ENCODE results near the gene EMCN. TPM values are rescaled to one million over a fixed set of nuclear protein-coding genes. Genes with fewer than 3 reads are reported as not detected.
"Not testable (repeated sequence)": the region's sequence is repeated elsewhere in the genome, so short reads cannot be mapped to it uniquely, and the experiment has no call there.

Gene EMCN
- total RNA-seq, 1 experiment from 2014 or later, result not detected

DNA sequence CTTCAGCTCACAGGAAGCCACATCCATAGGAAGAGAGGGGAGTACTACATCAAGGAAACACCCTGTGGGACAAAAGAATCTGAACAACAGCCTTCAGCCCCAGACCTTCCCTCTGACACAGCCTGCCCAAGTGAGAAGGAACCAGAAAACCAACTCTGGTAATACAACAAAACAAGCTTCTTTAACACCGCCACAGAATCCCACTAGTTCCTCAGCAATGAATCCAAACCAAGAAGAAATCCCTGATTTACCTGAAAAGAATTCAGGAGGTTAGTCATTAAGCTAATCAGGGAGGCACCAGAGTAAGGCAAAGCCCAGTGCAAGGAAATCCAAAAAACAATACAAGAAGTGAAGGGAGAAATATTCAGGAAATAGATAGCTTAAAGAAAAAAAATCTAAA lies 137.4 kb downstream of the EMCN start:
- H3K4me3 ChIP-seq (ENCODE audit: insufficient read depth, low read depth, low read length); DNase-seq; H3K36me3 ChIP-seq (replicated peaks; ENCODE audit: control insufficient read depth, insufficient read depth, low read length); H3K27me3 ChIP-seq (ENCODE audit: control insufficient read depth, insufficient read depth, low read length): not testable (repeated sequence)

DNA sequence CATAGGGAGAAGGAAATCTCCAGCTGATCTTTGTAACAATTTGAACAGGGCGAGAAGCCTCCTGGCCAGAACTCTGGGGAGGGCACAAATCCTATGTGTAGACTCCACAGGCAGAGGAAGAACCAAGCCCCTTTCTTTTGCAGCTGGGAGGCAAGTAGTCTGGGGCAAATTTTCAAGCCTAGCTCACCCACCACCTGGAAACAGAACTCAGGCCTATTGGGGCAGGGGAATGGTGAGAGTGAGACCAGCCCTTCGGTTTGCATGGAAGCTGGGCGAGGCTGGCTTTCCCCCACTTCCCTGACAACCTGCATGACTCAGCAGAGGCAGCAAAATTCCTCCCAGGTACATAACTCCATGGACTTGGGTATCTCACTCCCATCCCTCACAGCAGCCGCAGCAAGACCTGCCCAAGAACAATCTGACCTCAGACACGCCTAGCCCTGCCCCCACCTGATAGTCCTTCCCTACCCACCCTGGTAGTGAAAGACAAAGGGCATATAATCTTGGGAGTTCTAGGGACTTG lies 138.2 kb downstream of the EMCN start:
- H3K4me3 ChIP-seq (ENCODE audit: insufficient read depth, low read depth, low read length), result no peak overlapping the region
- H3K27me3 ChIP-seq (ENCODE audit: control insufficient read depth, insufficient read depth, low read length), result no peaks in the 10 kb centered on the region
- no peak for DNase-seq
- no peaks in the 10 kb centered on the region for H3K36me3 ChIP-seq (replicated peaks; ENCODE audit: control insufficient read depth, insufficient read depth, low read length)

DNA sequence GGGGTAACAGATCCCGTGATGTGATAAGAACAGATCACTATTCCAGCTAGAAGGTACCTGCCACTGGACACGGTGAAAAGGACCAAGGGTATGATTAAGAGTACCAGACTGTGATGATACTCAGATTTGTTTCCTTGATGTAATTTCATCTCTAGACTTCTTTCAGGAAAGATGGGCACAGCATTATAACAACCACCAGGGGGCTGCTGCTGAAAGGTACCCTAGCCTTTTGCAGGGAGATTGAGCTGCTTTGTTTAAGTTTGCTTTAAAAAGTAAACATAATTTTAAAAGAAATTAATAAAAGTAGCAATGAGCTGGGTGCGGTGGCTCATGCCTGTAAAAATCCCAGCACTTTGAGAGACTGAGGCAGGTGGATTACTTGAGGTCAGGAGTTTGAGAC lies 145.4 kb downstream of the EMCN start:
- Histone ChIP-seq H3K36me3 (replicated peaks; ENCODE audit: control insufficient read depth, insufficient read depth, low read length) (no peaks in the 10 kb centered on the region), H3K27me3 (ENCODE audit: control insufficient read depth, insufficient read depth, low read length) (no peaks in the 10 kb centered on the region), H3K4me3 (ENCODE audit: insufficient read depth, low read depth, low read length) (no peak overlapping the region)
- peak; percentile 1 for DNase-seq

DNA sequence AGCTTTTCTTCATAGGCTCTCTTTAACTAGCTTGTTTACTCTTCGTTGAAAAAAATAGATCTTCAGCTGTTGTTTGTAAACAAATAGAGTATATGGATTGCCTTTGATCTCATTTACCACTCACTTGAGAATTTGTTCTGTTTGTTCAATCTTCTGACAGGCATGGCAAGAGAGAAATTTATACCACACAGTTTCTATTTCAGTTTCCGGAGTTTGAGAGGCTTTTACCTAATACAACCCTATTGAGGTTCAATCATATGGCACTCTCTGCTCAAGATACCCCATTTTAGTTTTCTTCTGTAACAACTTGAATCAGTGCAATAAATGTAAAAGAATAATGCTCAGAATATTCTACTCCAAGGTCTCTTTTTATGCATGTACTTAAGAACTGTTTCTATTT lies 148.0 kb downstream of the EMCN start:
- no peaks in the 10 kb centered on the region for H3K27me3 ChIP-seq (ENCODE audit: control insufficient read depth, insufficient read depth, low read length)
- H3K4me3 ChIP-seq (ENCODE audit: insufficient read depth, low read depth, low read length), result no peak overlapping the region

DNA sequence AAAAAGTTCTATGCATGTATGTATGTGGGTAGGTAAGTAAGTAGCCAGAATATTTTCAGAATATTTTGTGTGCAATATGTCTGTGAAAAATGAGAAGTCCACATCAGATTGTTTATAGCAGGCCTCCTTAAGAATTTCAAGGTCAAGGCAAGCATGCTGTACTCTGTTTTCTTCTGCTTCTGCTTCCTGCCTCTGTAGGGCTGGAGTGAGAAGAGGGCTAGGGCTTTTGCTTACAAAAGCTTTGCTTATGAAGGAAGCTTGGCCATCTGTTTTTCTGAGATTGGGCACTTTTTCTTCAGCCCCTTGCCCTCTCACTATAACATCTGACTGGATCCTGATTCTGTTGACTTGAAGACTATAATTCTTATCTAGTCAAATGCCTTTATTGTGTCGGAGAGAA lies 150.4 kb downstream of the EMCN start:
- H3K4me3 ChIP-seq (ENCODE audit: insufficient read depth, low read depth, low read length), result no peak overlapping the region
- H3K36me3 ChIP-seq (replicated peaks; ENCODE audit: control insufficient read depth, insufficient read depth, low read length), result no peaks in the 10 kb centered on the region
- H3K27me3 ChIP-seq (ENCODE audit: control insufficient read depth, insufficient read depth, low read length), result no peaks in the 10 kb centered on the region
- DNase-seq, result no peak

More for the DNA sequence above, 148.0 kb downstream of the EMCN start:
- no peak for DNase-seq
- H3K36me3 ChIP-seq (replicated peaks; ENCODE audit: control insufficient read depth, insufficient read depth, low read length), result no peaks in the 10 kb centered on the region

DNA sequence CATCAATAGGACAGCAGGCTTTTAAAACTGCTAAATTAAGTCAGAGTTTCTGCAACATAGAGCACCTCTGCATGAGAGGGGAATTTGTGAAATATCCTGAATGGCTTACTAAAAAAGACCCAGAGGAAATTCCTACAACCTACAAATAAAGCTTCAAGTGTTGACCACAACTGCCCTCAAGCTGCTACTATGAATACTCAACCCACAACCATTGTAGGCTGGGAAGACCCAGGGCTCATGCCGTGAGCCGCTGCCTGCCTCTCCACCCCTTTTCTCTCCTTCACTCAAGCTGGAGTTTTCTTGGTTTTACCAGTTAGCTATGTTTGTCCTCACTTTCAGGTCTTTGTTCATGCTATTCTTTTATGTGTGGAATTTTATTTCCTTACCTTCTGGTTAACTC lies 151.6 kb downstream of the EMCN start:
- DNase-seq, result peak; percentile 6
- no peak overlapping the region for H3K4me3 ChIP-seq (ENCODE audit: insufficient read depth, low read depth, low read length)
- no peaks in the 10 kb centered on the region for H3K27me3 ChIP-seq (ENCODE audit: control insufficient read depth, insufficient read depth, low read length)
- no peaks in the 10 kb centered on the region for H3K36me3 ChIP-seq (replicated peaks; ENCODE audit: control insufficient read depth, insufficient read depth, low read length)

DNA sequence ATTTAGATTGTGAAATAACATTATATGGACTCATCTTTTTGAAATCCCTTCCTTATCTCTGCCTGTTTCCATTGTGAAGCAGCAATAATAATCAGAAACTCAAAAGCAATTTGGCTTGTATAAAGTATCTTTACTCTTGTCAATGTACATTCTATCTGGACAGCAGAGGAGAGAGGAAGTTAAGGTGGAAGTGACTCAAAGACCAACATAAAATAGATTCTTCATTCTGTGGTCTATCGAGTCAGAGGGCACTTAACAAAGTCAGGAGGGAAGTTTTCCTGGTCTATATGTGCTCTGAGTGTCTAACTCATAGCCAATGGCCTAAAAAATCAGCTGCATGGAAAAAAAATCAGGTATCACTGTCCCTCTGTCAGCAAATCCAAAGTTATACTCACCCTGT lies 155.5 kb downstream of the EMCN start:
- Histone ChIP-seq H3K27me3 (ENCODE audit: control insufficient read depth, insufficient read depth, low read length) (no peaks in the 10 kb centered on the region), H3K4me3 (ENCODE audit: insufficient read depth, low read depth, low read length) (no peak overlapping the region), H3K36me3 (replicated peaks; ENCODE audit: control insufficient read depth, insufficient read depth, low read length) (no peaks in the 10 kb centered on the region)
- DNase-seq, result no peak

DNA sequence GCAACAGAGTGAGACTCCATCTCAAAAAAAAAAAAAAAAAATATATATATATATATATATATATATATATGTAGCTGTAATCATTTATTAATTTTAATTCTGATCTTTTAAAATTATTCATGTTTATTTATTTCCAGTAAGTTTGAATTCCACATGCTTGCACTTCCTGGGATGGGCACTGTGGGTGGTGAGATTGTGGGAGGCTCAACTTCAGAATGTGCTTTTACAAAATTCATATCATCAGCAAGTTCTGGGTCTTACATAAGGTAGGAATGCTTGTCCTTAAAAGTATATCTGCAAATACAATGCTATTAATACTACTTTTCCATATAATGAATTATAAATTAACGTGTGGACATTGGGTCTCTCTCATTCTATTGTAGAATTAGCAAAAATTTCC lies 156.5 kb downstream of the EMCN start:
- no peak overlapping the region for H3K4me3 ChIP-seq (ENCODE audit: insufficient read depth, low read depth, low read length)
- DNase-seq, result no peak
- H3K36me3 ChIP-seq (replicated peaks; ENCODE audit: control insufficient read depth, insufficient read depth, low read length), result no peaks in the 10 kb centered on the region
- no peaks in the 10 kb centered on the region for H3K27me3 ChIP-seq (ENCODE audit: control insufficient read depth, insufficient read depth, low read length)

DNA sequence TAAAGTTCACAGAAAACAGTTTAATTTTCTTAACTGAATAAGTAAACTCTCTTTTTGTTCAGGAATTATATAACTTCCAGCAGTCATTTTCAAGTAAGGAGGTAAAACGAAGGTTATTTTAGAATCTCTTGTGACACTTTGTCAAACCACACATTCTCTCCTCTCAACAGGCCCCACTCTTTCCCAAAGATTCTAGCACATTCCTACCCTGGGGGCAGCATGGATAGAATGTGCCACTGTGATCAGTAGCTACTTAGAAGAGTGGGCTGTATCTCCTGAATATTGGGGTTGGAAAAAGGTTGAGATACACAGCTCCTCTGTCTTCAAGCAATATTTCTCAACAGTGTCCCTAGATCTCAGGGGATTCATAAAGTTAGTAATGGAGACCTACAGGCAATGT lies 157.6 kb downstream of the EMCN start:
- no peaks in the 10 kb centered on the region for H3K36me3 ChIP-seq (replicated peaks; ENCODE audit: control insufficient read depth, insufficient read depth, low read length)
- no peak overlapping the region for H3K4me3 ChIP-seq (ENCODE audit: insufficient read depth, low read depth, low read length)
- no peaks in the 10 kb centered on the region for H3K27me3 ChIP-seq (ENCODE audit: control insufficient read depth, insufficient read depth, low read length)
- DNase-seq, result no peak

DNA sequence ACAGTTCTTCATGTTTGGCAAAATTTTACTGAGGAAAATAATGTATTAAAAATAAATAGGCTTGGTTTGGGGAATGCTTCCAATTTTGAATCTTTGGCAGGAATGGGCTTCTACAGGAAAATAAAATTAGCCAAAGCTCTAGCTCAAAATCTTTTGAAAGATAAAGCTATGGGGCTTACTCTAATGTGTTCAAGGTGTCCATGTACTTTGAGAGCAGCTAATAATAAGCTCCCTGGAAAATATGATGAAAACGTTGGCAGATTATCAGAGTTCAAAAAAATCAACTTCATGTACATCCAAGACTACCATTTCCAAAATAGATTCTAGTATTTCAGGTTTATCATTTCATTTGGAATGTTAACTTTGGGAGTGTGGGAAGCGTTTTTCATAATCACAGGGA lies 158.4 kb downstream of the EMCN start:
- DNase-seq, result no peak
- H3K36me3 ChIP-seq (replicated peaks; ENCODE audit: control insufficient read depth, insufficient read depth, low read length), result no peaks in the 10 kb centered on the region

DNA sequence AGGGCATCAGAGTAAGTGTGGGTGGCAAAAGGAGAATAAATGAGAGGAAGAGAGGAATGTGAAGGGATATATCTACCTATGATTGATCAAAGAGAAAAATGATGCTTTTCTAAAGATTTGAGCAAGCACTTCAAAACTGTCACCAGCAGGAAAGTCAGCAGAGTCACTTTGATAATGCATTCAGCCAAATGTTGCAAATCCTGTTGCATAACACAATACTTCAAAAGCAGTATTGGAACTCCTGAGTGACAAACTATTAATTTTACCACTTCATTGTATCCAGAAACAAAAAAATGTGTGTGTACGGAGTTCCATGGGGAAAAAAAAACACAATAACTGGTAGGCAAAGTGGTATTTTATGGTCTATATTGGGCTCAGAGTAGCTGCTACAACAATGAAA lies 160.3 kb downstream of the EMCN start:
- DNase-seq, result no peak

More for the DNA sequence above, 158.4 kb downstream of the EMCN start:
- H3K4me3 ChIP-seq (ENCODE audit: insufficient read depth, low read depth, low read length), result no peak overlapping the region
- no peaks in the 10 kb centered on the region for H3K27me3 ChIP-seq (ENCODE audit: control insufficient read depth, insufficient read depth, low read length)

DNA sequence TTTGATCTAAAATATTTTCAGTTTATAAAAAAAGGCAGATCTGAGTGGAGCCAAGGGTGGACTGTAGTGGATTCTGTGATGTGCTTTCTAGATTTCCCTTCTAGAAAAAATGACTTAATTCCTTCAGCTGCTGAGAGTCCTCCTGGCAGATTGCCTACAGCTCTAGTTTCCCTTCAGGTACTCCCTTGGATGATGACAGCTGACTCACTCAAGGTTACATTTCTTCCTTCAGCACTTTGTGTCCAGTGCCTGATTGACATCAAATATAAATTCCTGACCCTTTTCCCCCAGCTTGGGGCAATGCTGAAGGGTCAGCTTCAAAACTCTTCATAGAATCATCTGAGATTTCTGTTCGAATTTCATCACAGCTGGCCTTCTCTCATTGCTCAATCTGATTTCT lies 161.7 kb downstream of the EMCN start:
- no peak for DNase-seq
- no peaks in the 10 kb centered on the region for H3K36me3 ChIP-seq (replicated peaks; ENCODE audit: control insufficient read depth, insufficient read depth, low read length)
- H3K4me3 ChIP-seq (ENCODE audit: insufficient read depth, low read depth, low read length), result no peak overlapping the region
- no peaks in the 10 kb centered on the region for H3K27me3 ChIP-seq (ENCODE audit: control insufficient read depth, insufficient read depth, low read length)

More for the DNA sequence above, 160.3 kb downstream of the EMCN start:
- no peaks in the 10 kb centered on the region for H3K27me3 ChIP-seq (ENCODE audit: control insufficient read depth, insufficient read depth, low read length)
- no peaks in the 10 kb centered on the region for H3K36me3 ChIP-seq (replicated peaks; ENCODE audit: control insufficient read depth, insufficient read depth, low read length)
- no peak overlapping the region for H3K4me3 ChIP-seq (ENCODE audit: insufficient read depth, low read depth, low read length)

DNA sequence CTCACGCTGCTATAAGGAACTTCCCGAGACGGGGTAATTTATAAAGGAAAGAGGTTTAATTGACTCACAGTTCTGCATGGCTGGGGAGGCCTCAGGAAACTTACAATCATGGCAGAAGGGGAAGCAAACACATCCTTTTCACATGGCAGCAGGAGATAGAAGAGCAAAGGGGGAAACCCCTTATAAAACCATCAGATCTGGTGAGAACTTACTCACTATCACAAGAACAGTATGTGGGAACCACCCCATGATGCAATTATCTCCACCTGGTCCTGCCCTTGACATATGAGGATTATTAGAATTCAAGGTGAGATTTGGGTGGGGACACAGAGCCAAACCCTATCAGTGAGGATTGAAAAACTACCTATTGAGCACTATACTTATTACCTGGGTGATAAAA lies 165.5 kb downstream of the EMCN start:
- not testable (repeated sequence) for DNase-seq; H3K36me3 ChIP-seq (replicated peaks; ENCODE audit: control insufficient read depth, insufficient read depth, low read length); H3K27me3 ChIP-seq (ENCODE audit: control insufficient read depth, insufficient read depth, low read length); H3K4me3 ChIP-seq (ENCODE audit: insufficient read depth, low read depth, low read length)

DNA sequence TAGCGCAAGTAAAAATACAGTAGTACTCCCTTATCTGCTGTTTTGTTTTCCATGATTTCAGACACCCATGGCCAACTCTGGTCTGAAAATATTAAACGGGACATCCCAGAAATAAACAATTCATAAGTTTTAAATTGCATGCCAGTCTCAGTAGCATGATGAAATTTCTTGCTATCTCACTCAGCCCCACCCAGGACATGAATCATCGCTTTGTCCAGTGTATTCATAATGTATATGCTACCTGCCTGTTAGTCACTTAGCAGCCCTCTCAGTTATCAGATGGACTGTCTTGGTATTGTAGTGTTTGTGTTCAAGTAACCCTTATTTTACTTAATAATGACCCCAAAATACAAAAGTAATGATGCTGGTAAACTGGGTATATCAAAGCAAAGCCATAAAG lies 169.3 kb downstream of the EMCN start:
- no peaks in the 10 kb centered on the region for H3K27me3 ChIP-seq (ENCODE audit: control insufficient read depth, insufficient read depth, low read length)
- H3K4me3 ChIP-seq (ENCODE audit: insufficient read depth, low read depth, low read length), result no peak overlapping the region
- DNase-seq, result no peak
- no peaks in the 10 kb centered on the region for H3K36me3 ChIP-seq (replicated peaks; ENCODE audit: control insufficient read depth, insufficient read depth, low read length)

DNA sequence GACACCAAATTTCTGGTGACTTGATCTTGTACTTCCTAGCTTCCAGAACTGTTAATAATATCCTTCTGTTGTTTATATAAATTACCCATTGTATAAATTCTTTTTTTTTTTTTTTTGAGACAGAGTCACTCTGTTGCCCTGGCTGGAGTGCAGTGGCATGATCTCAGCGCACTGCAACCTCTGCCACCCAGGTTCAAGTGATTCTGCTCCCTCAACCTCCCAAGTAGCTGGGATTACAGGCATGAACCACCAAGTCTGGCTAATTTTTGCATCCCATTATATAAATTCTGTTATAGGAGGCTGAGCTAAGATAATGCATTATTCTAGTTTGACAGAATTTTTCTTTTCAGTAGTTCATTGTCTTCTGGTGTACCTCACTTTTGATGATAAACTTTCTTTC lies 170.6 kb downstream of the EMCN start:
- H3K4me3 ChIP-seq (ENCODE audit: insufficient read depth, low read depth, low read length), result no peak overlapping the region
- DNase-seq, result no peak
- no peaks in the 10 kb centered on the region for H3K27me3 ChIP-seq (ENCODE audit: control insufficient read depth, insufficient read depth, low read length)
- H3K36me3 ChIP-seq (replicated peaks; ENCODE audit: control insufficient read depth, insufficient read depth, low read length), result no peaks in the 10 kb centered on the region

DNA sequence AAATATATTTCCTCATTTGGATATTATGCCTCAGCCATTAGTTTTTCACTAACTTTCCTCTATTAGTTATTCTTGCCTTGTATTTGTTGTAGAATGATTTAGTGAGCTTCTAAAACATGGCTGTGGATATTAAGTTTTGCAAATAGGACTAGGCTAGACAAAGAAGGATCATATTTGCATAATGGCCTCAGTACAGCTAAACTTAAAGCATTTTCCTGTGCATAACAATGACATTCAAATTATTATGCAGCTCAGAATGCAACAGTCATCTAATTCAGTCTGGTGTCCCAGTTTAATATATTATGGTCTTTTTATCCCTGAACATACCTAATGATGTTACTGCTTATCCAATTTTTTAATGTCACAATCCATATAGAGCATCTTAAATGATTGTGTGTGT lies 172.2 kb downstream of the EMCN start:
- no peaks in the 10 kb centered on the region for H3K36me3 ChIP-seq (replicated peaks; ENCODE audit: control insufficient read depth, insufficient read depth, low read length)
- no peaks in the 10 kb centered on the region for H3K27me3 ChIP-seq (ENCODE audit: control insufficient read depth, insufficient read depth, low read length)
- no peak overlapping the region for H3K4me3 ChIP-seq (ENCODE audit: insufficient read depth, low read depth, low read length)
- DNase-seq, result no peak
